Peyer's patch (tissue), 4 donors: Measurements from ENCODE around the gene LATS1. TPM values are rescaled to one million over a fixed set of nuclear protein-coding genes. Genes with fewer than 3 reads are reported as not detected.

Experiments used
- DNase-seq, 3 donors: peaks; one replicate each; pipeline ENCODE4 v3.0.0-alpha.2; 2017 to 2019
- H3K27ac ChIP-seq, 4 donors: fragments of 200-600 bp; sonication (generic); one replicate each; pipeline ENCODE4 v1.5.1; 2016 to 2019
- H3K27me3 ChIP-seq, 2 donors: fragments of 200-600 bp; sonication (generic); one replicate each; pipeline ENCODE4 v1.5.1; 2019
- H3K36me3 ChIP-seq, 3 donors: fragments of 200-600 bp; sonication (generic); one replicate each; pipeline ENCODE4 v1.5.1; 2016 to 2019
- H3K4me1 ChIP-seq, 4 donors: fragments of 200-600 bp; sonication (generic); one replicate each; pipeline ENCODE4 v1.5.1; 2016 to 2019
- H3K4me3 ChIP-seq, 4 donors: fragments of 200-600 bp; sonication (generic); 1 replicate in 3 of 4; 2 replicates in 1 of 4; pipeline ENCODE4 v1.5.1; 2016 to 2019; ENCODE audit warnings: mild to moderate bottlenecking in 1 of 4
- H3K9me3 ChIP-seq, 4 donors: fragments of 200-600 bp; sonication (generic); one replicate each; pipeline ENCODE4 v1.5.1; 2016 to 2019; ENCODE audit warnings: mild to moderate bottlenecking in 1 of 4
- POLR2A ChIP-seq, 2 donors: fragments of 450-650 bp; IDR thresholded peaks; one replicate each; pipeline ENCODE4 v1.5.1; 2017; ENCODE audit warnings: antibody characterized with exemption in 2 of 2, mild to moderate bottlenecking in 2 of 2, moderate library complexity in 2 of 2
- total RNA-seq, 4 donors: library from RNA; depleted of rRNA; stranded (reverse); fragments of >200 nt; gene quantifications; one replicate each; pipeline ENCODE4 v1.1.0, GENCODE V29; 2016
- TF ChIP-seq, protein P1 (sequence below), 6 experiments: fragments of 450-650 bp in 4 of 6; fragments of 200-600 bp in 2 of 6; sonication (generic) in 1 of 6; IDR thresholded peaks; one replicate each; pipeline ENCODE4 v1.5.1; 2017 to 2019; ENCODE audit warnings: antibody characterized with exemption in 6 of 6, mild to moderate bottlenecking in 3 of 6, moderate library complexity in 1 of 6

The LATS1 gene
- total RNA-seq, 4 donors from 2014 or later: 21.8 to 38.8 (median 29.7) TPM

DNA sequence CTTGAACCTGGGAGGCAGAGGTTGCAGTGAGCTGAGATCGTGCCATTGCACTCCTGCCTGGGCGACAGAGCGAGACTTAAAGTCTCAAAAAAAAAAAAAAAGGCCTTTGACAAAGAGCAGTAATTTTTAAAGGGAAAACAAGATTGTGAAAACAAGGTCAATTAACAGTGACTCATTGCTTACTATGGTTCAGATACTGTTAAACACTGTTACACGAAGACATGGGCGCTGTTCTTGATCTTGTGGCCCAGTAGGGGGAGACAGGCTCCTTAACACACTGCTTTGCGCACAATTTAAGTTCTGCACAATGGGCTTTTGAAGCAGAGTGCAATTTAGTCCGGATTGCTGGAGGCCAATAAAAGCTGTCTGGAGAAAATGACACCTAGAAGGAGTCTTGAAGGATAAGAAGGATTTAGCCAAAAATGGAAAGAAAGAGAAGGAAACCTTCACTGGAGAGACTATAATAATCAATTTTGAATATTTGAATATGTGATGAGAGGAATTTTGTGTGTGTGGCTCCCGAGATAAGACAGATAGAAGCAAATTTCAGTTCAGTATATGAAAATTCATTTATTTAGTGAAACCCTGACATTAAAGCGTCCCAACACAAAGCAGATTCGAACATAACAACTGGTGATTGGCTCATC, 6.0 kb upstream of the LATS1 start:
- peak in 2 of 3 donors; percentile 29 to 77 for DNase-seq
- TF ChIP-seq, protein P1, sequence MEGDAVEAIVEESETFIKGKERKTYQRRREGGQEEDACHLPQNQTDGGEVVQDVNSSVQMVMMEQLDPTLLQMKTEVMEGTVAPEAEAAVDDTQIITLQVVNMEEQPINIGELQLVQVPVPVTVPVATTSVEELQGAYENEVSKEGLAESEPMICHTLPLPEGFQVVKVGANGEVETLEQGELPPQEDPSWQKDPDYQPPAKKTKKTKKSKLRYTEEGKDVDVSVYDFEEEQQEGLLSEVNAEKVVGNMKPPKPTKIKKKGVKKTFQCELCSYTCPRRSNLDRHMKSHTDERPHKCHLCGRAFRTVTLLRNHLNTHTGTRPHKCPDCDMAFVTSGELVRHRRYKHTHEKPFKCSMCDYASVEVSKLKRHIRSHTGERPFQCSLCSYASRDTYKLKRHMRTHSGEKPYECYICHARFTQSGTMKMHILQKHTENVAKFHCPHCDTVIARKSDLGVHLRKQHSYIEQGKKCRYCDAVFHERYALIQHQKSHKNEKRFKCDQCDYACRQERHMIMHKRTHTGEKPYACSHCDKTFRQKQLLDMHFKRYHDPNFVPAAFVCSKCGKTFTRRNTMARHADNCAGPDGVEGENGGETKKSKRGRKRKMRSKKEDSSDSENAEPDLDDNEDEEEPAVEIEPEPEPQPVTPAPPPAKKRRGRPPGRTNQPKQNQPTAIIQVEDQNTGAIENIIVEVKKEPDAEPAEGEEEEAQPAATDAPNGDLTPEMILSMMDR (IDR thresholded peaks at IDR 0.05): peak in 5 of 6 experiments; percentile 24 to 92 (median 85)
- no peak for TF ChIP-seq POLR2A (IDR thresholded peaks at IDR 0.05)
- no peak overlapping the region for H3K27ac ChIP-seq
- no peaks in the 10 kb centered on the region for H3K9me3 ChIP-seq
- peaks cover 0 to under 1% (median 0%) of the 10 kb centered on the region in 4 donors for H3K4me1 ChIP-seq
- no peaks in the 10 kb centered on the region for H3K27me3 ChIP-seq
- no peak overlapping the region for H3K4me3 ChIP-seq
- H3K36me3 ChIP-seq: peaks cover 0 to 5% (median 0%) of the 10 kb centered on the region in 3 donors

DNA sequence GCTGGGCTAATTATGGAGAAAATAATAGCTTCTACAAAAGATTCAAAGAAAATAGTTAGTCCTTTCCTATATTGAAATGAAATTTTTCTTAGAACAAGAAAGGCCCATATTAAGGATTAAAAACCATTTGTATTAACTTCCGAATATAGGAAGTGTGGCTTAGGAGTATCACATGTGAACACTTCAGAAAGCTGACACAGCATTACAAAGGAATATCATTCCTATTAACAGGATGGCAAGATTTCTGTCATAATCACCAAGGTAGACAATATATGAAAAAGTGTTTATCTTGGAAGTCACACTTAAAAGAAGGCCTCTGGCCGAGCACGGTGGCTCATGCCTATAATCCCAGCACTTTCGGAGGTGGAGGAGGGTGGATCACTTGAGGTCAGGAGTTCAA, 5.4 kb upstream of the LATS1 start:
- Histone ChIP-seq H3K27ac (no peak overlapping the region), H3K4me3 (no peak overlapping the region), H3K36me3 (no peaks in the 10 kb centered on the region), H3K4me1 (peaks cover 0 to 4% (median 0%) of the 10 kb centered on the region in 4 donors), H3K27me3 (no peaks in the 10 kb centered on the region), H3K9me3 (no peaks in the 10 kb centered on the region)
- no peak for DNase-seq
- TF ChIP-seq, protein P1 (IDR thresholded peaks at IDR 0.05): no peak
- TF ChIP-seq POLR2A (IDR thresholded peaks at IDR 0.05): no peak

DNA sequence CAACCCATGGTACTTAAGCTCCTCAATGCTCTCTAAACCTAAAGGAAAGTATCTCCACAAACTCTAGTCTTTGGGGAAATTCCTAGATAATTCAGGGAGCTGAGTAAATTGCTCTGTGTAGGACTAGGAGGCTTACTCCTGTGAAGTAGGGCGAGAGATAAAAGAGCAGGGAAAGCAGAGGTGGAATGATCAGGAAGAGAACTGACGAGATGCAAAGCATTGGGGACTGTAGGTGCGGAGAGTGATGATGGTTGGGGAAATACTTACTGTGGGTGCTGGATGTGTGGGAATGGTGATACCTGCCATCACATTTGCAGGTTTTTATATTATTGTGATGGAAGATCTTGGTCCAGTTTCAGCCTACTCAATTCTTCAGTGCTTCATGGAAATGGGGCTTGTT, 1.6 kb upstream of the LATS1 start:
- no peak for DNase-seq
- Histone ChIP-seq H3K9me3 (no peaks in the 10 kb centered on the region), H3K27me3 (no peaks in the 10 kb centered on the region), H3K36me3 (no peaks in the 10 kb centered on the region), H3K4me1 (peaks cover 0 to 19% (median 4%) of the 10 kb centered on the region in 4 donors), H3K4me3 (no peak overlapping the region), H3K27ac (no peak overlapping the region)
- TF ChIP-seq, protein P1 (IDR thresholded peaks at IDR 0.05): no peak
- TF ChIP-seq POLR2A (IDR thresholded peaks at IDR 0.05): no peak

DNA sequence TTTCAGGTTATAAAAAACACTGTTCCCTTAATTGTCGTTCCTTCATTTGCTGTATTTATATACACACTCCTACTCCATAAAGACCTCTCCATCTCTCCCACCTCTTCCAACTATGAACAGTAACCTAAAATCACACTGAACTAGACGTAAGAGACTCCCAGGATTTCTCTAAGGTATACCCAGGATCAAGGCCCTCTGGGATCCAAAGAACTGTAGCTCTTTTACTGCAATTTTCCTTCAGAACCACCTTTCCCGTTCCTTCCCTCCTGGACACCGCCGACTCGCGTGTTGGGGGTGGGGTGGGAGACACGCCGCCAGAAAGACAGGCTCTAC, 680 bp downstream of the LATS1 start:
- Histone ChIP-seq H3K4me3 (peak overlapping the region; percentile 73 to 98 (median 86)), H3K27ac (peak overlapping the region; percentile 94 to 97 (median 95)), H3K27me3 (no peaks in the 10 kb centered on the region), H3K9me3 (no peaks in the 10 kb centered on the region), H3K4me1 (peaks cover 0 to 19% (median 4%) of the 10 kb centered on the region in 4 donors), H3K36me3 (no peaks in the 10 kb centered on the region)
- no peak for TF ChIP-seq POLR2A (IDR thresholded peaks at IDR 0.05)
- TF ChIP-seq, protein P1 (IDR thresholded peaks at IDR 0.05): no peak
- DNase-seq: no peak

DNA sequence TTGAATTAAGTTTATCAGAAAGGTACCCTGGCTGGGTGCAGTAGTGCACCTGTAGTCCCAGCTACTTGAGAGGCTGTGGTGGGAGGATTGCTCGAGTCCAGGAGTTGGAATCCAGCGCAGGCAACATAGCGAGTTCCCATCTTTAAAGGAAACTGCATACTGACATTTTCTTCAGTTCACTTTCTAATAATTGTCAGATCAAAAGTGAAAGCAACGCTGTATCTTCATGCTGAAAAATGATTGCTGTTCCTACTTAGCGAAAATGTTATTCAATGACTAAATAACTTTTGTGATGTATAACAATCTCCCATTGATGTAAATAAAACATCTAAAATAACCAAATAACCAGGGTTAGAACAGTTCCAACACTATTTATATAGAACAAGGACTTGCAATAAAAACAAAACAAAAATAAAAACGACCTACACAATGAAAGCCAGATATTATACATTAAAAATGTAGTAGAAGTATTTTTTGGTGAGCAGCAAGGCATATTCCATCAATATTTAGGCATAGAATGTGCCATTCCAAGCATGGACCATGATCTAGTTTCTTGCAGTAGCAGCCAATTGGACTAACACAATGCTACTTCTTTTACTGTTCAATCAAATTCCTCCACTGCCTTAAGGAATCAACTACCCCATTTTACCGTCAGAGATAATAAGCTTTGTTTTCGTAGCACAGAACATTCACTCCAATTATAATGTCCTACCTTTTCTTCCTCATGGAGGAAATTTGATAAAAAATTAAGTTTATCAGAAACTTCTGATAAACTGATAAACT, 1.5 kb downstream of the LATS1 start:
- H3K36me3 ChIP-seq: no peaks in the 10 kb centered on the region
- DNase-seq: no peak
- H3K9me3 ChIP-seq: no peaks in the 10 kb centered on the region
- peak overlapping the region in 3 of 4 donors; percentile 73 to 90 (median 81) for H3K4me3 ChIP-seq
- H3K27me3 ChIP-seq: no peaks in the 10 kb centered on the region
- peak overlapping the region in 2 of 4 donors; percentile 94 for H3K27ac ChIP-seq
- TF ChIP-seq POLR2A (IDR thresholded peaks at IDR 0.05): no peak
- TF ChIP-seq, protein P1 (IDR thresholded peaks at IDR 0.05): no peak
- peaks cover 0 to 19% (median 4%) of the 10 kb centered on the region in 4 donors for H3K4me1 ChIP-seq
